CD14-positive monocyte (primary cell): ENCODE measurements around the gene IL21R. TPM values are rescaled to one million over a fixed set of nuclear protein-coding genes. Genes with fewer than 3 reads are reported as not detected.

Experiments used
- DNase-seq, 3 donors: peaks; one replicate each; pipeline ENCODE4 v3.0.0-alpha.2; 2011 to 2022
- H2AFZ ChIP-seq: 2 replicates; pipeline ENCODE4 v1.6.0; 2012; ENCODE audit warnings: mild to moderate bottlenecking, low read depth, low read length, inconsistent platforms; ENCODE audit not compliant: insufficient read depth, poor library complexity, severe bottlenecking
- H3K27ac ChIP-seq, 2 donors: 1 replicate in 1 of 2; 2 replicates in 1 of 2; pipeline ENCODE4 v1.5.1; 2012 to 2013; ENCODE audit warnings: low read length in 2 of 2, control low read depth in 1 of 2, inconsistent platforms in 1 of 2, low read depth in 1 of 2, mild to moderate bottlenecking in 1 of 2
- H3K27me3 ChIP-seq, 2 donors: one replicate each; pipeline versions ENCODE4 v1.6.0 to v1.6.1; 2011 to 2013; ENCODE audit warnings: low read length in 2 of 2; ENCODE audit not compliant: control insufficient read depth in 2 of 2, insufficient read depth in 2 of 2
- H3K36me3 ChIP-seq, 2 donors: replicated peaks in 1 of 2; 1 replicate in 1 of 2; 2 replicates in 1 of 2; pipeline versions ENCODE4 v1.5.1 to v1.6.1; 2012 to 2013; ENCODE audit warnings: low read length in 2 of 2, control low read depth in 1 of 2, inconsistent platforms in 1 of 2, mild to moderate bottlenecking in 1 of 2; ENCODE audit not compliant: insufficient read depth in 2 of 2, control insufficient read depth in 1 of 2
- H3K4me1 ChIP-seq, 2 donors: 1 replicate in 1 of 2; 2 replicates in 1 of 2; pipeline versions ENCODE4 v1.5.1 to v1.6.1; 2012 to 2013; ENCODE audit warnings: low read length in 2 of 2, control low read depth in 1 of 2, inconsistent platforms in 1 of 2, mild to moderate bottlenecking in 1 of 2, moderate library complexity in 1 of 2; ENCODE audit not compliant: insufficient read depth in 2 of 2, control insufficient read depth in 1 of 2
- H3K4me2 ChIP-seq: replicated peaks from 2 replicates; pipeline ENCODE3; 2012; ENCODE audit warnings: low read length, moderate library complexity, mild to moderate bottlenecking; ENCODE audit not compliant: poor library complexity, severe bottlenecking; ENCODE audit errors: extremely low read depth
- H3K4me3 ChIP-seq, 3 experiments: fragments of 200-600 bp in 1 of 3; sonication (generic) in 1 of 3; replicated peaks in 1 of 3; 1 replicate in 2 of 3; 2 replicates in 1 of 3; pipeline ENCODE4 v1.5.1; 2011 to 2013; ENCODE audit warnings: low read length in 3 of 3, mild to moderate bottlenecking in 3 of 3, control low read depth in 2 of 3, low read depth in 2 of 3, inconsistent platforms in 1 of 3, moderate library complexity in 1 of 3
- H3K79me2 ChIP-seq: 2 replicates; pipeline ENCODE4 v1.6.0; 2012; ENCODE audit warnings: mild to moderate bottlenecking, control low read depth, inconsistent platforms, low read length, moderate library complexity; ENCODE audit not compliant: insufficient read depth
- H3K9ac ChIP-seq: 2 replicates; pipeline ENCODE4 v1.6.0; 2017; ENCODE audit warnings: low read length, mild to moderate bottlenecking; ENCODE audit not compliant: insufficient read depth, poor library complexity, severe bottlenecking
- H3K9me3 ChIP-seq, 2 donors: replicated peaks in 1 of 2; 1 replicate in 1 of 2; 2 replicates in 1 of 2; pipeline versions ENCODE4 v1.5.1 to v1.6.1; 2012 to 2013; ENCODE audit warnings: low read length in 2 of 2, control low read depth in 1 of 2; ENCODE audit not compliant: control insufficient read depth in 1 of 2, insufficient read depth in 1 of 2
- H4K20me1 ChIP-seq: 2 replicates; pipeline ENCODE4 v1.6.0; 2012; ENCODE audit warnings: mild to moderate bottlenecking, low read length, control low read depth, moderate library complexity; ENCODE audit not compliant: insufficient read depth
- H3K27ac Mint-ChIP-seq, 7 donors: one replicate each; pipeline ENCODE4 v1.8.0; 2020; ENCODE audit warnings: mild to moderate bottlenecking in 7 of 7, mixed read lengths in 7 of 7, moderate library complexity in 6 of 7, inconsistent platforms in 2 of 7
- H3K27me3 Mint-ChIP-seq, 3 donors: one replicate each; pipeline ENCODE4 v1.8.0; 2021 to 2022; ENCODE audit warnings: low read depth in 3 of 3, mild to moderate bottlenecking in 3 of 3, mixed read lengths in 3 of 3, moderate library complexity in 3 of 3, inconsistent platforms in 1 of 3
- H3K36me3 Mint-ChIP-seq, 2 donors: one replicate each; pipeline ENCODE4 v1.8.0; 2020; ENCODE audit warnings: mixed read lengths in 2 of 2, inconsistent platforms in 1 of 2, mild to moderate bottlenecking in 1 of 2
- H3K4me1 Mint-ChIP-seq: one replicate; pipeline ENCODE4 v1.8.0; 2020; ENCODE audit warnings: mild to moderate bottlenecking, mixed read lengths
- H3K4me3 Mint-ChIP-seq, 2 donors: one replicate each; pipeline ENCODE4 v1.8.0; 2020; ENCODE audit warnings: mild to moderate bottlenecking in 2 of 2, mixed read lengths in 2 of 2, moderate library complexity in 1 of 2
- H3K9me3 Mint-ChIP-seq, 7 donors: one replicate each; pipeline ENCODE4 v1.8.0; 2020 to 2022; ENCODE audit warnings: mixed read lengths in 7 of 7, mild to moderate bottlenecking in 6 of 7, moderate library complexity in 6 of 7, inconsistent platforms in 2 of 7
- CTCF ChIP-seq: fragments of 200-600 bp; IDR thresholded peaks from one replicate; pipeline ENCODE4 v1.8.0; 2022; ENCODE audit warnings: antibody characterized with exemption, mild to moderate bottlenecking
- WGBS: methylation state at CpG from one replicate; pipeline ENCODE4 v1.1.5; 2013; ENCODE audit warnings: missing lambda C conversion rate; ENCODE audit not compliant: insufficient coverage; 5-methylcytosine and 5-hydroxymethylcytosine counted together
- intact Hi-C, 2 donors: fragments of 100-400 bp; cut with micrococcal nuclease; formaldehyde crosslinking; loops; one replicate each; pipeline versions ENCODE4 v1.15.0 to v1.15.1; 2023
- polyA plus RNA-seq, 3 donors: library from polyadenylated mRNA; depleted of rRNA in 1 of 3; unstranded in 2 of 3; stranded (reverse) in 1 of 3; fragments of 300-500 nt in 2 of 3; fragments of >200 nt in 1 of 3; fragmentation: Illumina TruSeq in 2 of 3; gene quantifications; 1 replicate in 2 of 3; 2 replicates in 1 of 3; pipeline ENCODE4 v1.2.3, GENCODE V29; 2012 to 2021

The IL21R gene
- polyA plus RNA-seq, 3 donors = 1.0 to 1.7 (median 1.4) TPM

- H3K27me3 Mint-ChIP-seq = peaks cover 0 to 7% (median 7%) of the 10 kb centered on the region in 3 donors
- H3K9ac ChIP-seq = no peak overlapping the region
- peaks cover 3 to 12% (median 9%) of the 10 kb centered on the region in 7 donors for H3K9me3 Mint-ChIP-seq
- intact Hi-C loops = no loop called here
- no peaks in the 10 kb centered on the region for H3K9me3 ChIP-seq
- peaks cover 46 to 51% of the 10 kb centered on the region in 2 donors for H3K4me1 ChIP-seq
- no peak overlapping the region for H3K4me3 Mint-ChIP-seq
- no peak overlapping the region for H2AFZ ChIP-seq
- peaks cover 55% of the 10 kb centered on the region for H3K4me1 Mint-ChIP-seq
- no peak for TF ChIP-seq CTCF
- H3K4me2 ChIP-seq = no peak overlapping the region
- no peaks in the 10 kb centered on the region for H3K79me2 ChIP-seq
- H3K27me3 ChIP-seq = no peaks in the 10 kb centered on the region
- H3K36me3 Mint-ChIP-seq = peaks cover 0 to 2% of the 10 kb centered on the region in 2 donors
- H3K36me3 ChIP-seq = no peaks in the 10 kb centered on the region
- no peak for DNase-seq
- no peak overlapping the region for H3K4me3 ChIP-seq
- 93% methylated on average over 10 of the region's 10 CpGs for WGBS
- no peak overlapping the region for H3K27ac ChIP-seq
- H4K20me1 ChIP-seq = no peaks in the 10 kb centered on the region
- peak overlapping the region in 4 of 7 donors; percentile 43 to 81 (median 66) for H3K27ac Mint-ChIP-seq
Measured at GRCh38 chr16:27381974-27382855, 19.8 kb upstream of the IL21R start.

GRCh38 chr16:27383556-27384243 is 18.3 kb upstream of the IL21R start:
- H3K4me2 ChIP-seq = peak overlapping the region; percentile 52
- no peaks in the 10 kb centered on the region for H3K36me3 ChIP-seq
- peak overlapping the region; percentile 81 to 87 for H3K27ac ChIP-seq
- WGBS = 13% methylated on average over 12 of the region's 15 CpGs
- H3K27ac Mint-ChIP-seq = peak overlapping the region; percentile 54 to 94 (median 83)
- no peaks in the 10 kb centered on the region for H3K9me3 ChIP-seq
- H3K4me1 Mint-ChIP-seq = peaks cover 42% of the 10 kb centered on the region
- peak; percentile 61 to 84 (median 73) for DNase-seq
- H2AFZ ChIP-seq = peak overlapping the region; percentile 71
- no peaks in the 10 kb centered on the region for H3K79me2 ChIP-seq
- H3K27me3 ChIP-seq = no peaks in the 10 kb centered on the region
- H3K36me3 Mint-ChIP-seq = peaks cover 0 to 2% of the 10 kb centered on the region in 2 donors
- H4K20me1 ChIP-seq = no peaks in the 10 kb centered on the region
- intact Hi-C loops = no loop called here
- TF ChIP-seq CTCF = no peak
- H3K4me3 ChIP-seq = peak overlapping the region in 1 of 3 experiments; percentile 55
- peak overlapping the region; percentile 41 for H3K9ac ChIP-seq
- peaks cover 3 to 14% (median 9%) of the 10 kb centered on the region in 7 donors for H3K9me3 Mint-ChIP-seq
- H3K4me3 Mint-ChIP-seq = peak overlapping the region; percentile 52 to 75
- peaks cover 0 to 7% (median 4%) of the 10 kb centered on the region in 3 donors for H3K27me3 Mint-ChIP-seq
- peaks cover 36 to 39% of the 10 kb centered on the region in 2 donors for H3K4me1 ChIP-seq
